ENCODE results near the gene GALT.
A peak's percentile ranks its signal among the peaks of the same experiment; 100 is the strongest.

Gene GALT

GRCh38 chr9:34651876-34652601, 5.6 kb downstream of the GALT start, which contains the start of gene IL11RA:
Gene IL11RA (plus strand): TSS chr9:34652185. CDS start chr9:34655218, 3,033 bp downstream.
- DNase-seq (ENCODE audit: low read depth in 2 of 2) = no peak

DNA sequence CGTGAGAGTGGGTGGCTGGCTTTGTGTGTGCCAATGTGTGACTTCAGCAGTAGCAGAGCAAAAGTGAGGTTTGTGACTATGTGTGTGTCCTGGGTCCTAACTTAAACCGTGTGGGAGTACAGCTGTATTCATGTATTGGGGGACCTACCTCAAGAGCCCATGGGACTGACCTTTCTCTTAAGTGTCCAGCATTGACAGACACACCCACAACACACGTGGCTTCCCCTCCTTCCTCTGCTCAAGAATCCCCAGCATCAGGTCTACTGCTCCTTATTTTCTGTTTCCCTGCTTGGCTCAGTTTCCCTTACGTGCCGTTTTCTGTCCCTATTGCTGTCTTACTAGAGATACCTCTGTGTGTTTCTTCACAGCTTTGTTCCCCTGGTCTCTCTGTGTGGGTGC, 6.1 kb downstream of the GALT start:
- no peak for DNase-seq (ENCODE audit: low read depth in 2 of 2)

- no peak for DNase-seq (ENCODE audit: low read depth in 2 of 2)
These were observed 6.9 kb downstream of the GALT start for GRCh38 chr9:34653151-34654072.

- no peak for DNase-seq (ENCODE audit: low read depth in 2 of 2)
These were observed 8.0 kb downstream of the GALT start for GRCh38 chr9:34654323-34655051.

DNA sequence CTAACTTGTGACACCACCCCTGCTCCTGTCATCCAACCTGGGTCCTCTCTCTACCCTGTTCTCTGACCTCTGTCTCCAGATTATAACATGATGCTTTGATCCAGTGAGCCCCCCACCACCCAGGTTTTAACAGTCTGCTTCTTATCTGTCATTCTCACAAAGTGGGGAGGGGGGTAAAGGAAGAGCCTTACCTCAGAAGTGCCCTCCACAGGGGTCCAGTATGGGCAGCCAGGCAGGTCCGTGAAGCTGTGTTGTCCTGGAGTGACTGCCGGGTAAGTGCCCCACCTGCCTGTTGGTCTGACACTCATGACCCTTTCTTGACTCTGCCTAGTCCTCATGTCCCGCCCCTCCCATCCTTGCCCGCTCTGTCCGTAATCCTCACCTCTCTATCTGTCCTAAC, 8.9 kb downstream of the GALT start:
- no peak for DNase-seq (ENCODE audit: low read depth in 2 of 2)

DNA sequence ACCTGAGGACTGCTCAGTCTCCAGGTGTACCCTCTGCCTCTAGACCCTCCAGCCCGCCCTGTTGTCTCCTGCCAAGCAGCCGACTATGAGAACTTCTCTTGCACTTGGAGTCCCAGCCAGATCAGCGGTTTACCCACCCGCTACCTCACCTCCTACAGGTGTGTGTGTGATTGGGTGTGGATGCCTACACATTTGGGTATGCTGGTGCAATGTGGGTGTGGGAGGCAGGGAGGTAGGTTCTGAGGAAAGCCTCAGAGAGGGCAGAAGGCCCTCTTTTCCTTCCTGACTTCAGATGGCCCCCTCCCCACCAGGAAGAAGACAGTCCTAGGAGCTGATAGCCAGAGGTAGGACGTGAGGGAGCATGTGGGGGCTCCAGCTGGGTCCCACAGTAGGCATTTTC, 10.5 kb downstream of the GALT start:
- no peak for DNase-seq (ENCODE audit: low read depth in 2 of 2)

GRCh38 chr9:34658461-34658860, 12.0 kb downstream of the GALT start:
- DNase-seq (ENCODE audit: low read depth in 2 of 2) = no peak

- DNase-seq (ENCODE audit: low read depth in 2 of 2) = no peak
These were observed 13.2 kb downstream of the GALT start for GRCh38 chr9:34659592-34660253.

- no peak for DNase-seq (ENCODE audit: low read depth in 2 of 2)
These were observed 16.2 kb downstream of the GALT start, which contains the start of gene CCL27 for GRCh38 chr9:34662526-34663302. Gene CCL27 (minus strand): TSS chr9:34662657. CDS start chr9:34662633, 24 bp downstream.

DNA sequence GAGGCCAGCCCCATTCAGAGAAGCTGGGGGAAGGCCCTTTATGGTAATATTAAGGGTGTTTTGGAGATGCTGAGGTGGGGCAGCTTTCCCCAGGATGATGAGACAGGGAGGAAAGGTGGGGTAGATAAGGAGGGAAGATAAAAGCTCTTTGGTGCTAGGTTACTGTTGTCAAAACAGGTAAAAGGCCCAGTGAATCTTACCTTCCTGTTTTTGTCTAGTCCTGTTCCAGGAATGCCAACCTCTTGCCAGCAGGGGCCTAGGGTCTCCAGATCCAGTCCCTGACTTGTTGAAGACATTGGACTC, 16.8 kb downstream of the GALT start:
- DNase-seq (ENCODE audit: low read depth in 2 of 2) = no peak

DNA sequence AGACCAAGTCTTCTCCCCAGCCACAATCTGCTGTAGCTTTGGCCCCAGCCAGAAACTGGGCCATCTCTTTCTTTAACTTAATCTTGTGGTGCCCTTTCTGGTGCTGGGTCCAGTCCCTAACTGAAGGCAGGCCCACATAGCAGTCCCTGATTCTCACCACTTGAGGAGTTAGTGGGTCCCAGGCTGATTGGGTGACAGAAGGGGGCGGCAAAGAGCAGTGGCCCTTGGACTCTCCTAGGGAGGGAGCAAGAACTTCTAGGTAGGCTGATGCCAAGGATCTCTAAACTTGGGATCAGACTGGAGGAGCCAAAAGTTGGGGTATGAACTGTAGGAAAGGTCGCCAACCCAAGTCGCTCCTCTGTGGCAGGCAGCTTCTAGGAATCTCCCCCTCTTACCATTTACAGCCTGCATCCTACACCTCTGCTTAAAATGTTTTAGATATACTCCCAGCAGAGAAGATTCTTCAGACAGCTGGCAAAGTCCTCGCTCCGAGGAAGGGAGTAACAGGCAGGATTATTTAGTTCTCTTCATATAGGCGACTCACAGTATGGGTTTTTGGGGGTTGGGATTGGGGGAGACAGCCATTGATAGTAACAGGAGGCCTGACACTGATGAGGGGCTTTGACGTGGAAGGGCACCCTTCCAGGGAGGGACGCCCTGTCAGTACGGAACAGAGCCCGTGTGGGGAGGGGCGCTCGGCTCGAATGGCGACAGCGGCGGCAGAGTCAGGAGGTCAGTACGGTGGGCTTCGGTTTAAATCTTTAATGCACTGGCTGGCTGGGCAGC, 18.0 kb downstream of the GALT start:
- DNase-seq (ENCODE audit: low read depth in 2 of 2) = peak; percentile 24 to 57

DNA sequence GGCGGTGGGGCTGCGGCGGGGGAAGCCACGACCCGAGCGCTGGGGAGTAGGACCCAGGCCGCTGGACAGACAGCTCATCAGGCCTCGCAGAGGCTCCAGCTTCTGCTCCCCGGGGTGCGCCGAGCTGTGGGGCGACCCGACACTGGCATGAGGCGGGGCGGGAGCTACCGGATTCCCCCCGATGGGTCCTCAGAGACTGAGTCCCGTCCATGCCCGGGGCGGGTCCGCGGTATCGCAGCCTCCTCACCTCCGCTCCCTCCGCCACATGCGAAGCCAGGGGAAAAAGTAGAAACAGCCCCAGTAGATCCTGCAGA, 18.5 kb downstream of the GALT start:
- DNase-seq (ENCODE audit: low read depth in 2 of 2) = no peak

GRCh38 chr9:34665381-34666250, 19.1 kb downstream of the GALT start:
- DNase-seq (ENCODE audit: low read depth in 2 of 2) = peak; percentile 68 to 79

DNA sequence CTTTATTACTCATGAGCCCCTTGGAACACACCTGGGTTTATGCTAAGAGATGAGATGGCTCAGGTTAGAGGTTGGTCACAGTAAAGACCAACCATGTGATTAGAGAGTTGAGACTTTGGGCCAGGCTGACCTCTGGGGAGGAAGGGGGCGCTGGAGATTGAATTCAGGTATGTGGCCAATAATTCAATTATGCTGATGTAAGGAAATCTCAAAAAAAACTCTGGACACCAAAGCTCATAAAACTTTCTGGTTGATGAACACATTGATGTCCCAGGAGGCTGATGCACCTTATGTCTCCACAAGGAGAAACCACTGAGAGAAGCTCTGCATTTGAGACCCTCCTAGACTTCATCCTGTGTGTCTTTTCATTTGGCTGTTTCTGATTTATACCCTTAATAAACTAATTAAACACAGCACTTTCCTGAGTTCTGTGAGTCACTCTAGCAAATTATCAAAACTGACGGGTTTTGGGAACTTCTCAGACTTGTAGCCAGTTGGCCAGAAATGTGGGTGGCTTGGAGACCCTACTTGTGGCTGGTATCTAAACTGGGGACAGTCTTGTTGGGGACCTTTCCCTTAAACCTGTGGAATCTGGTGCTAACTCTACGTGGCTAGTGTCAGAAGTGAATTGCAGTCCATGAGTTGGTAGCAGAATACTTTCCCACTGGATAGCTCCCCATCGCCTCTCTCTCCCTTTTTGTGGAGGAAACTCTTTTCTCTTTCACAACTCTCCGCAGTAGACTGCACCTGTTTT, 23.5 kb downstream of the GALT start:
- DNase-seq (ENCODE audit: low read depth in 2 of 2) = no peak

DNA sequence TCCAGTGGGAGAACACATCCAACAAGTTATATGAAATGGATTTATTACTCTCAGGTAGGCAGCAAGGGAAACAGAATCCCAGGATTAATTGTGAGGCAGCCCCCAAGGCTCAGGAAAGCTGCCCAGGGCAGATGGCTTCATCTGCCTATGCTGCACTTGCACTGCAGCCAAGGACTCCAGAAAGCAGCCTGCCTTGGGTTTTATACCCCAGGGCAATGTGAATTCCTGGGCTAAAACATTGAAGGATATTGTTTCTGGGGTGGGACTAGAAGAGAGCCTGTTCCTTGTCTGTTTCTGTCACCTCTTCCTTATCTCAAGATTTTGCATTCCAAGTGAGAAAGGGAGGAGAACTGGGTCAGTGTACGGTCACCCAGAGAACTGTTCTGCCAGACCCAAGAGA, 24.8 kb downstream of the GALT start:
- DNase-seq (ENCODE audit: low read depth in 2 of 2) = no peak

DNA sequence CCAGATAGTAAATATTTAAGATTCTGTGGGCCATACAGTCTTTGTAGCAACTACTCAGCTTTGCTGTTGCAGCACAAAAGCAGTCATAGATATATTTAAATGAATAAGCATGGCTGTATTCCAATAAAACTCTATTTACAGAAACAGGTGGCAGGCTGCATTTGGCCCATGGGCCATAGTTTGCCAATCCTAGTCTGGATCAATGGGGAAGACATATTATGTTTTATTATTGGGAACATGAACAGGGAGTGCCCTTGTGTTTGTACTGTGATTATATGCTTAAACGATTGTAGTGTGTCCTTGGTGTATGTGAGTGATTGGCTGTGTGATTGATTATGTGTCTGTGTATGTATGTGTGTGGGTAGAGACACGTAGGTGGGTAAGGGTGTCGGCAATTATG, 28.0 kb downstream of the GALT start:
- DNase-seq (ENCODE audit: low read depth in 2 of 2) = no peak

- peak in 1 of 2 donors; percentile 29 for DNase-seq (ENCODE audit: low read depth in 2 of 2)
These were observed 28.7 kb downstream of the GALT start for GRCh38 chr9:34675048-34675714.

- DNase-seq (ENCODE audit: low read depth in 2 of 2) = no peak
These were observed 29.4 kb downstream of the GALT start for GRCh38 chr9:34675869-34676268.

Data from stimulated activated CD8-positive, alpha-beta memory T cell treated with anti-CD3 and anti-CD28 coated beads, Interleukin-7, amount 100 ng/mL, for 1 hour (primary cell).